ENCODE data around the gene KDM2A. TPM values are rescaled to one million over a fixed set of nuclear protein-coding genes. Genes with fewer than 3 reads are reported as not detected.

KDM2A gene
- total and polyA plus RNA-seq, 2 donors (not counting 3 experiments of a cell fraction or from before 2014, with no cell fraction given) = 72.2 to 79.5 TPM

DNA sequence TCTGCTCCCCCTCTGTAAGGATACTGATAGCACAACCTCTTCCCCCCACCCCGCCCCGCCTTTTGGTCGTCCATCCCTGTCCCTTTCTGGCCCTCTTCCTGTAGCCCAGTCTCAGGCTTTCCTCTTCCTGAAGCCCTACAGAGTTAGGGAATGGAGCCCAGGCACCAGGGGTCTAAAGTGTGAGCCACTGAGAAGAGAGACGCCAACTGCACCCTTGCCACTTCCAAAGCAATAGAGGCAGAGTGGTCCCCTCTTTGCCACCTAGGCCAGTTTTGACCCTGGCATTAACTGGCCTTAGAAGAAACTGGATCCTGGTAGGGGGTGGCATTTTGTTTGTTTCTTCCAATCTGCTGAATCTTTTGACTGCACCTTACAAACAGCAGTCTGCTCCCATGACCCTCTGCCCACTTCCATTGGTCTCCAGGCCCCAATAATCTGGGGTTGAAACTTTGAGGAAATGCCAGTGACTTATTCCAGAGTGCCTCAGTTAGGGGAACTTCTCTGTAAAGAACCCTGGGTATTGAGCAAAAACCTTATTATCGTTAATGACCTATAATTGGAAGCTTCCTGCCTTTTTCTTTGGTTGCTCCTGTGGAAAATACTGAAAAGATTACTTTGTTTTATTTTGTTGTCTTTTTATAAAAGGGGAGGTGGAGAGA, 137.5 kb downstream of the KDM2A start:
- no peak overlapping the region for H3K27ac ChIP-seq (ENCODE audit: insufficient read depth, low read depth, low read length)
- ChIA-PET POLR2A (no interaction called here), CTCF (interaction anchor here (1.1 kb wide), 1 partner anchor 21 kb away, joined by 4 read pairs; no protein-coding TSS in a partner anchor)
- H3K4me2 ChIP-seq (ENCODE audit: insufficient read depth, low read length) = no peak overlapping the region
- no peaks in the 10 kb centered on the region for H3K27me3 ChIP-seq (ENCODE audit: control insufficient read depth in 2 of 2, insufficient read depth in 2 of 2, low read length in 2 of 2)
- dilution Hi-C loops (cut with MboI; ENCODE audit: extremely low pct_ligation_motif_present, low sequenced_read_pairs) = no loop called here
- no TSS peak for BruUV-seq (replicated peaks)
- no peaks in the 10 kb centered on the region for H4K20me1 ChIP-seq (replicated peaks; ENCODE audit: control insufficient read depth, extremely low read depth, insufficient read depth, low read length)
- TF ChIP-seq EZH2 (IDR thresholded peaks at IDR 0.05; ENCODE audit: borderline replicate concordance, low read depth, low read length, severe bottlenecking) = no peak
- TF ChIP-seq MYC (IDR thresholded peaks at IDR 0.05; ENCODE audit: low read depth, low read length) = no peak
- TF ChIP-seq, protein P1, sequence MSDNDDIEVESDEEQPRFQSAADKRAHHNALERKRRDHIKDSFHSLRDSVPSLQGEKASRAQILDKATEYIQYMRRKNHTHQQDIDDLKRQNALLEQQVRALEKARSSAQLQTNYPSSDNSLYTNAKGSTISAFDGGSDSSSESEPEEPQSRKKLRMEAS (IDR thresholded peaks at IDR 0.05; ENCODE audit: insufficient read depth, insufficient read length) = no peak
- TF ChIP-seq FOS (IDR thresholded peaks at IDR 0.05; ENCODE audit: borderline replicate concordance, insufficient read depth, low read length) = no peak
- no peak for TF ChIP-seq GATA2 (IDR thresholded peaks at IDR 0.05; ENCODE audit: insufficient read depth, insufficient read length, low read depth, low read length)
- no peak for TF ChIP-seq POLR2A (IDR thresholded peaks at IDR 0.05; ENCODE audit: low read depth, low read length)
- no peak for TF ChIP-seq POLR2AphosphoS5 (IDR thresholded peaks at IDR 0.05; ENCODE audit: insufficient read depth, low read depth, low read length)
- TF ChIP-seq, protein P2, sequence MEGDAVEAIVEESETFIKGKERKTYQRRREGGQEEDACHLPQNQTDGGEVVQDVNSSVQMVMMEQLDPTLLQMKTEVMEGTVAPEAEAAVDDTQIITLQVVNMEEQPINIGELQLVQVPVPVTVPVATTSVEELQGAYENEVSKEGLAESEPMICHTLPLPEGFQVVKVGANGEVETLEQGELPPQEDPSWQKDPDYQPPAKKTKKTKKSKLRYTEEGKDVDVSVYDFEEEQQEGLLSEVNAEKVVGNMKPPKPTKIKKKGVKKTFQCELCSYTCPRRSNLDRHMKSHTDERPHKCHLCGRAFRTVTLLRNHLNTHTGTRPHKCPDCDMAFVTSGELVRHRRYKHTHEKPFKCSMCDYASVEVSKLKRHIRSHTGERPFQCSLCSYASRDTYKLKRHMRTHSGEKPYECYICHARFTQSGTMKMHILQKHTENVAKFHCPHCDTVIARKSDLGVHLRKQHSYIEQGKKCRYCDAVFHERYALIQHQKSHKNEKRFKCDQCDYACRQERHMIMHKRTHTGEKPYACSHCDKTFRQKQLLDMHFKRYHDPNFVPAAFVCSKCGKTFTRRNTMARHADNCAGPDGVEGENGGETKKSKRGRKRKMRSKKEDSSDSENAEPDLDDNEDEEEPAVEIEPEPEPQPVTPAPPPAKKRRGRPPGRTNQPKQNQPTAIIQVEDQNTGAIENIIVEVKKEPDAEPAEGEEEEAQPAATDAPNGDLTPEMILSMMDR (IDR thresholded peaks at IDR 0.05; ENCODE audit: extremely low read depth in 1 of 2, insufficient read depth in 1 of 2, low read depth in 1 of 2, low read length in 2 of 2) = no peak
- TF ChIP-seq JUN (IDR thresholded peaks at IDR 0.05; ENCODE audit: borderline replicate concordance, insufficient read depth, insufficient read length, low read depth) = no peak
- H3K9me3 ChIP-seq (replicated peaks; ENCODE audit: control insufficient read depth, insufficient read depth, low read length) = no peaks in the 10 kb centered on the region
- no peaks in the 10 kb centered on the region for H3K4me1 ChIP-seq (ENCODE audit: control insufficient read depth, extremely low read depth, insufficient read depth, low read length)
- no peak overlapping the region for H3K9ac ChIP-seq (replicated peaks; ENCODE audit: extremely low read depth, insufficient read depth, low read length)
- peaks cover 37 to 48% of the 10 kb centered on the region in 2 experiments for H3K36me3 ChIP-seq (ENCODE audit: control insufficient read depth in 2 of 2, extremely low read depth in 1 of 2, insufficient read depth in 2 of 2, low read length in 2 of 2)
- no peaks in the 10 kb centered on the region for H3K79me2 ChIP-seq (ENCODE audit: control insufficient read depth, insufficient read depth, low read length)
- H3K4me3 ChIP-seq (replicated peaks in 1 of 3; ENCODE audit: insufficient read depth in 1 of 3, low read depth in 1 of 3, low read length in 3 of 3) = no peak overlapping the region
- intact Hi-C loops (cut with micrococcal nuclease) = no loop called here
- no peaks in the 10 kb centered on the region for H3K9me1 ChIP-seq (replicated peaks; ENCODE audit: control insufficient read depth, extremely low read depth, insufficient read depth, low read length)
- FAIRE-seq = no peak
- no peak for DNase-seq (ENCODE audit: low read depth, low spot score)
- H2AFZ ChIP-seq (ENCODE audit: low read depth, low read length) = no peak overlapping the region
